ENCODE data around the gene TTLL7.

- no peak for TF ChIP-seq CTCF (IDR thresholded peaks at IDR 0.05)
- no peak for TF ChIP-seq POLR2A (IDR thresholded peaks at IDR 0.05)
Observed at GRCh38 chr1:83978056-83978455, 20.9 kb downstream of the TTLL7 start.

Measured in ovary (tissue), 3 donors.